ENCODE results near the gene KCTD4.

KCTD4 gene

GRCh38 chr13:45168555-45168930, 32.3 kb downstream of the KCTD4 start:
- DNase-seq: no peak

DNA sequence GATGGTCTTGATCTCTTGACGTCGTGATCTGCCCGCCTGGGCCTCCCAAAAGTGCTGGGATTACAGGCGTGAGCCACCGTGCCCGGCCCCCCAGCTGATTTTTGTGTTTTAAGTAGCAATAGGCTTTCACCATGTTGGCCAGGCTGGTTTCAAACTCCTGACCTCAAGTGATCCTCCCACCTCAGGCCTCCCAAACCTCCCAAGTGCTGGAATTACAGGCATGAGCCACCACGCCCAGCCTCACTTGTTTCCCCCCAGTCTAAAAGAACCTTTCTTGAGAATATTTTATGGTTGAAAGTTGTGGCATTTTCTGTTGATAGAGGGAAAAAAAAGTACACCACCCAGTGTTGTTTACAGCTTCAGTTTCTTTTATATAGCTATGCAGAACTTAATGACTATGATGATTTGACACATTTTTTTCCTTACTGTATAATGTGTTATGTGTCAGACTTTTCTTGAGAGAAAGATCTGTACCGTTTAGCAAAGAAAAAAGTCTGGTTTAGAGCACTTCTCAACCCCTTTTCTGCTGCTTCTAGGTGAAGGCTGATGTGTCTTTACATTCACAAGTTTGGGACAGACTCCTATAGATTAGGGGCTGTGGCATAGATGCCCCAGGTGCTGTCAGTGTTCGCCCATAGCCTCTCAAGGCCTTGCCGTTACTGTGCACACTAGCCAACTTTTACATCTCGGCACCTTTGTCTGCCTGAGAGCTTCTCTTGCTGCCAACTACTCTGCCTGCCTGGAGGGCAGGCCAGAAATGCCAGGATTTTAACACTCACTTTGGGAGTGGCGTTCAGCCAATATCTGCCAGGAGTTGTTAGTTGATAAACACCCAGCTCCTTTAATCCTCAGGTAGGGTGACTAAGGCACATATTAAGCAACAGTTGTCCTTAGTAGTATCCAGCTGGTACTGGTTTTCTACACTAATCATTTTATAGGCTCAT, 33.0 kb downstream of the KCTD4 start:
- DNase-seq: no peak

DNA sequence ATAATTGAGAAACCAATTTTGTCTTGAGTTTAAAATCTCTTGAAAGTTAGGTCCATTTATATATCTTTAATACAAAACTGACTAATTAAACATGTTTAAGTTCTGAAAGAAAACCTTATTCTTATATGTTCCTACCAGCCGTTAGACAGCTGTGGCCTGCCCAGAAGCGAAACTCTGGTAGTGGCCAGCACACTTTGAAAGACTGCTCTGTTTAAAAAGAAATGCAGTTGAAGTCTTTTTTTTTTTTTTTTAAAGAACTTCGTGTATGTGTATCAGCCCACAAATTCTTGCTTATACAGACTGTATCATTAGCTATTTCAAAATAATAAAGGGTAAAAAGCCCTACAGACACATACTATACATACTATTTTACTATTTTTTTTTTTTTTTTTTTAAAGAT, 34.0 kb downstream of the KCTD4 start:
- no peak for DNase-seq

GRCh38 chr13:45162821-45163220, 38.0 kb downstream of the KCTD4 start:
- no peak for DNase-seq

- no peak for DNase-seq
These were observed 38.7 kb downstream of the KCTD4 start for GRCh38 chr13:45162194-45162593.

DNA sequence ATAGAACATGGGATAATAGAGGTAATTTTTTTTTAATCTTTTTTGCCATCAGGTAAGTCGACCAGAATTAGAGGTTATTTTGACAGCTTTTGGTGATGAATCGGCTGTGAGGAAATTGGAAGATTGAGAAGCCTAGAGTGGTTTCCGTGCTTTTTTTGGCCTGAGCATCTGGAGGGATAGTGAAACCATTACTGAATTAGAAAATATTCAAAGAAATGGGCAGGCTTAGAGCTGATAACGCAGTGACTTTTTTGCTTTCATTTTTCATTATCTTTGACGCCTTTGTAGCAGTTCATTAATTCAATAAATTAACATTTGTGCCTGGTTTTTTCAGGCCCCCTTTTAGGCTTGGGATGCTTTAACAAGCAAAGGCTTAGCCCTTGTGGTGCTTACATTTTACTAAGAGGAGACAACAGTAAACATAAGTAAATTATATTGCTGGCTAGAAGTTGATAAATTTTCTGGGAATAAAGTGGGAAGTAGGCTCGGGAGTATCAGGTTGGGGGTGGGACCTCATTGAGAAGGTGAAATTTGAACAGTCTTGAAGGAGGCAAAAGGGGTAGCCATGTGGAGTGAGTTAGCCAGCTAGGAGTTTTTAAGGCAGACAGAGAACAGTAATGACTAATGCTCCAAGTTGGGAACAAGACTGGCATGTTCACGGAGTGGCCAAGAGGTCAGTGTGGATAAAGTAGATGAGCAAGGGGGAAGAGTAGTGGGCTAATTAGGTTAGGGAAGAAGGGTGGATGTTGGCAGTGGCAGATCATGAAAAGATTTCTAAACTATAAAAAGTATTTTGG, 44.1 kb downstream of the KCTD4 start:
- DNase-seq: no peak

- DNase-seq: no peak
These were observed 50.9 kb downstream of the KCTD4 start for GRCh38 chr13:45149964-45150363.

- no peak for DNase-seq
These were observed 57.5 kb downstream of the KCTD4 start for GRCh38 chr13:45143346-45143751.

All from NCI-H1105 (cell line).